DMS79 treated with DMSO at 0.1 percent for 48 hours (cell line): ENCODE measurements around the gene SDHAF2.
"Not testable (repeated sequence)": the region's sequence is repeated elsewhere in the genome, so short reads cannot be mapped to it uniquely, and the experiment has no call there.

Source experiments
- DNase-seq: peaks from one replicate; lab custom pipeline; 2025; lab: John Stamatoyannopoulos, UW

SDHAF2 gene

GRCh38 chr11:61425367-61426131 lies 4.4 kb upstream of the SDHAF2 start:
- DNase-seq: no peak

- DNase-seq: peak; percentile 31
Observed at GRCh38 chr11:61429346-61429690, 606 bp upstream of the SDHAF2 start.

GRCh38 chr11:61430839-61431238 lies 915 bp downstream of the SDHAF2 start:
- DNase-seq: not testable (repeated sequence)

GRCh38 chr11:61437496-61437895 lies 7.6 kb downstream of the SDHAF2 start:
- no peak for DNase-seq

- no peak for DNase-seq
Observed at GRCh38 chr11:61439615-61440014, 9.7 kb downstream of the SDHAF2 start.

- DNase-seq: no peak
Observed at GRCh38 chr11:61442616-61443015, 12.7 kb downstream of the SDHAF2 start.

GRCh38 chr11:61445516-61445915 lies 15.6 kb downstream of the SDHAF2 start:
- no peak for DNase-seq

GRCh38 chr11:61446211-61446651 lies 16.3 kb downstream of the SDHAF2 start:
- DNase-seq: peak; percentile 91

GRCh38 chr11:61447601-61448551 lies 18.0 kb downstream of the SDHAF2 start:
- DNase-seq: no peak

- no peak for DNase-seq
Observed at GRCh38 chr11:61448552-61448927, 18.6 kb downstream of the SDHAF2 start.

- no peak for DNase-seq
Observed at GRCh38 chr11:61452825-61453224, 22.9 kb downstream of the SDHAF2 start.

GRCh38 chr11:61453695-61454094 lies 23.8 kb downstream of the SDHAF2 start:
- no peak for DNase-seq

GRCh38 chr11:61454520-61454919 lies 24.6 kb downstream of the SDHAF2 start:
- DNase-seq: no peak

GRCh38 chr11:61460474-61460881 lies 30.6 kb downstream of the SDHAF2 start:
- peak; percentile 93 for DNase-seq

- DNase-seq: no peak
Observed at GRCh38 chr11:61460986-61461385, 31.1 kb downstream of the SDHAF2 start.

GRCh38 chr11:61467602-61468001 lies 37.7 kb downstream of the SDHAF2 start:
- DNase-seq: not testable (repeated sequence)

GRCh38 chr11:61468002-61468401 lies 38.1 kb downstream of the SDHAF2 start:
- DNase-seq: no peak

- no peak for DNase-seq
Observed at GRCh38 chr11:61472282-61472681, 42.4 kb downstream of the SDHAF2 start.

- no peak for DNase-seq
Observed at GRCh38 chr11:61472868-61473267, 42.9 kb downstream of the SDHAF2 start.

GRCh38 chr11:61473370-61474012 lies 43.6 kb downstream of the SDHAF2 start:
- DNase-seq: no peak

- DNase-seq: no peak
Observed at GRCh38 chr11:61474013-61474643, 44.2 kb downstream of the SDHAF2 start.

GRCh38 chr11:61475433-61475832 lies 45.5 kb downstream of the SDHAF2 start:
- no peak for DNase-seq
